GM23338 (cell line): ENCODE measurements around the gene TCF12.

Experiments used
- CREB1 ChIP-seq: fragments of 250-450 bp; sonication (Bioruptor Pico); IDR thresholded peaks from 2 replicates; pipeline ENCODE4 v1.5.0; 2020; ENCODE audit warnings: low read depth, mild to moderate bottlenecking, moderate library complexity
- CTCF ChIP-seq, 2 experiments: fragments of 200-600 bp in 1 of 2; sonication (generic) in 1 of 2; conservative IDR thresholded peaks; 2 replicates each; pipeline versions ENCODE4 v1.5.1 to v1.6.1; 2016 to 2017; ENCODE audit warnings: antibody characterized with exemption in 2 of 2, low read depth in 2 of 2, mild to moderate bottlenecking in 2 of 2, moderate library complexity in 1 of 2
- POLR2AphosphoS5 ChIP-seq: IDR thresholded peaks from 2 replicates; pipeline ENCODE4 v1.6.1; 2016; ENCODE audit warnings: antibody characterized with exemption, low read depth

DNA sequence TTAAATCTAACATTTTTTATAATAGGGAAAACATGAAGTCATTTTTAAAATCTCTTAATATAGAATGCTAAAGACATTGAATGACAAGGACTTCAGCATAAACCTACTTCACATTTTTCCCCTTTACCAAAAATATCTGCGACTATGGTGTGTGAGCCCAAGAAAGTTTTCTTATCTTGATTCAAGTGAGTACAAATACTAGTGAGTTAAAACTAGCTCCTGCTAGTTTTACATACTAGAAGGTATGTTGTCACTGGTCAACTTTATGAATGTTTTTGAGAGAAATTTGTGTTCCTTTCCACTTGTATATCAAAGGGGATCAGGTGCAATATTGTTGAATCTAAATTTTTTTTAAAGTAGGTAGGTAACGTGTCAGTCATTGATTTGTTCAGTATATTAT, 305.4 kb downstream of the TCF12 start:
- TF ChIP-seq POLR2AphosphoS5 (no peak), CTCF (conservative IDR thresholded peaks at IDR 0.05; ENCODE audit: low read depth in 2 of 2) (no peak), CREB1 (CRISPR knock-in tag) (no peak)
